Activated gamma-delta T cell treated with Interleukin-2 at 50 U/mL for 16 hours (primary cell): ENCODE measurements around the gene RELN.

ENCODE experiments used
- DNase-seq: peaks from one replicate; pipeline ENCODE4 v3.0.0-alpha.2; 2020

RELN gene

DNA sequence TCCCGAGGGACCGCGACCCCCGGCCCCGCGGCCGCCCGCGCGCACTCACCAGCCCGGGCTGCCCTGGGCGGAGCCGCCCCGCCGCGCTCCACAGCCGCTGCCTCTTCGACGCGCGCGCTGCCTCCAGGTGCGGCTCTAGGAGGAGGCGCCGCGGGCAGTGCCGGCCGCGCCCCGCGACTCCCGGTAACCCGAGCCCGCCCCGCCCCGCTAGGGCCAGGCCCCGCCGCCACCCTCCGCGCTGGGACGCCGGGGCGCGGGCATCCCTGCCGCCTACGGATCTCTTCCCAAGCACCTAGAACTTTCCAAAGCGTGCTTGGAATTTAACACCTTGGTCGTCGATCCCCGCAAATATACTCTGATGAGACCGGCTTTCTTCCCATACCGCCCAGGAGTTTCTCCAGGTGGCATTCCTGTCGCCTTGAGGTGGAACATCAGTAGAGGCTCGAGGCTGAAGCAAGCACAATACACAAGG lies 543.4 kb downstream of the RELN start, which contains the start of gene SLC26A5:
TSS of gene SLC26A5 (minus strand) at position 159 of the 472 bp plus-strand sequence. CDS start 24,693 bp downstream, outside the sequence.
- no peak for DNase-seq

DNA sequence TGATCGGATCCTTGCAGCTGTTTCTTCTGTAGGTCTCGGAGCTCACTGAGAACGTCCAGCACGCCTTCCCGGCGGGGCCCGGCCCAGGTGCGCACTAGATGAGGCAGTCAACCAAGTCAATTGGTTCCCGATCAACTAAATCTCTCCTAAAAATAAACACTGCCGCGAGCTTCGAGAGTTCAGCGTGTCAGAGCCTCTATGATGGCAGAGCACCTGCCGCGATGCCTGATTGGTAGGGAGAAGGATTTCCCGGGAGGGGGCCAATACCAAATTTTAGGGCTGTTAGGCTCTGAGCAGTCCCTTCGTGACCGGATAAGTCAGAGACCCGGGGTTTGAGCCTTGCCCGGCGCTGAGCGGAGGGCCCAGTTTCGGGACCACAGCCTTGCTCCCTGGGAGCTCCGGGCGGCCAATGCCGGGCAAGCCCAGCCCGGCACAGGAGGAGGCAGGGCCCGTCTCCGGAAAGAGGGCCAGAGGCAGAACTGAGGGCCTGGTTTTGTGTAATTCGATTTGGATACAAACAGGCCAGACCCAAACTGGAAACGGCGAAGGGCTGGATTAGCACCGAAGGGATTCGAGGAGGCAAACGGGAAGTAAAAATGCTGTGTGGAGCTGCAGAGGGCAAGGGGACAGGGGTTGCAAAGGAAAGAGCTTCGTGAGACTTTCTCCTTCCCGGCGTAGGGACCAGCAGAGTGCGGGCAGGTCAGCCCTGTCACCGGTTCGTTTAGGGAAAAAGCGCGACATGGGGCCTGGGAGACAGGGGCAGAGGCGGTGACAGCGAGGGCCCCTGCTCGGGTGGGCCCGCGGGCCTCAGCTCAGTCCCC lies 544.0 kb downstream of the RELN start:
- no peak for DNase-seq

DNA sequence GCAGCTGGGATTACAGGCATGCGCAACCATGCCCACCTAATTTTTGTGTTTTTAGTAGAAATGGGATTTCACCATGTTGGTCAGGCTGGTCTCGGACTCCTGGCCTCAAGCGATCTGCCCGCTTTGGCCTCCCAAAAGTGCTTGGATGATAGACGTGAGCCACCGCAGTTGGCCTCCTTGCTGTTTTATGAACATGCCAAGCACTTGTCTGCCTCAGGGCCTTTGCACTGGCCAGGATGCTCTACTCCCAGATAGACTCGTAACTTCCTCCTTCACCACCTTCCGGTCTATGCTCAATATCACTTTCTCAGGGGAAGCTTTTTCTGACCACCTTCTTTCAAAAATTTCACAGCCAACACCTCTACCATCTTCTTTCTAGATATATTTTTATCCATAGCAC lies 549.8 kb downstream of the RELN start:
- DNase-seq = no peak

DNA sequence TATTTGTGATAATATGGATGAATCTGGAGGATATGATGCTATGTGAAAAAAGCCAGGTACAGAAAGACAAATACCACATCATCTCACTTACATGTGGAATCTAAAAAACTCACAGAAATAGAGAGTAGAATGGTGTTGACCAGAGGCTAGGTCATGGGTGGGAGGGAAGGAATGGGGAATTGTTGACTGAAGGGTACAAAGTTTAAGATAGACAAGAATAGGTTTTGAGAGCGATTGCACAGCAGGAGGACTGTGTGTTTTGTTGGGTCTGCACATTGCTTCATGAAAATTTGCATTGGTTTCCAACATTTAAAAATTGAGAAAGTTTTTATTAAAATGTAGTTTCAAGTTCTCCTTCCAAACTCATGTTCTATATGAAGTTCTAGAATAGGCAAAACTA lies 551.8 kb downstream of the RELN start:
- DNase-seq = no peak

DNA sequence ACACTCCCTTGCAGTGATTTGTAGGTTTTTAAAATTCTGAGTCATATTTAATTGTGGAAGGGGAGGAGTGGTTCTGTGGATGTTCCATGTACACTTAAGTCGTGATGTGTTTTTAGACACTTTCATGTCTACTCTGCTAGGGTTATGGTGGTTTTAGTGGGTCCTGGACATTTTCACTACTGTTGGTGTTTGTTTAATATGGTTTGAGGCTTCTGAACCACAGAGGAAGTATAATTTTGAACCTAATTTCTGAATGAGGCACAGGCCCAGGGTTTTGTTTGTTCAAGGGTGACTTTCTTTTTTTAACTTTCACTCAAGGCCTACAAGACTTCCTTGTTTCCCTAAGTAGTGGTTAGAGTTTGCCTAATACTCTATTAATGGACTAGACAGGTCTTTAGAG lies 556.7 kb downstream of the RELN start:
- DNase-seq = no peak

DNA sequence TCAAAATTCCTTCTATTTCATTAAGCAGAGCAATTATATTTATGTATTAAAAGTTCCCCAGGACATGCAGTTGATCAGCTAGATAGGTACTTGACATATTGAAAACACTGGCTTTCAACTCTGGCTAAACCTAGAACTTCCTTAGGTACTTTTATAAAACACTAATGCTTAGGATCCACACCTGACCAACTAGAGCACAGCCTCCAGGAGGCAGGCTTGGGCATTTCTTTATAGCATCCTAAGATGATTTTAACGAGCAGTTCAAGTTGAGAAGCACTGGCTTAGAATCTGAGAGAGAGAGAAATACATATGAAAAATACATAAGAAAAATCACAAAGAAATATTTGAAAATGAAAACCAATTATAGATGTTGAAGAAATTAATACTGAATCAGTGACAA lies 564.3 kb downstream of the RELN start:
- no peak for DNase-seq

DNA sequence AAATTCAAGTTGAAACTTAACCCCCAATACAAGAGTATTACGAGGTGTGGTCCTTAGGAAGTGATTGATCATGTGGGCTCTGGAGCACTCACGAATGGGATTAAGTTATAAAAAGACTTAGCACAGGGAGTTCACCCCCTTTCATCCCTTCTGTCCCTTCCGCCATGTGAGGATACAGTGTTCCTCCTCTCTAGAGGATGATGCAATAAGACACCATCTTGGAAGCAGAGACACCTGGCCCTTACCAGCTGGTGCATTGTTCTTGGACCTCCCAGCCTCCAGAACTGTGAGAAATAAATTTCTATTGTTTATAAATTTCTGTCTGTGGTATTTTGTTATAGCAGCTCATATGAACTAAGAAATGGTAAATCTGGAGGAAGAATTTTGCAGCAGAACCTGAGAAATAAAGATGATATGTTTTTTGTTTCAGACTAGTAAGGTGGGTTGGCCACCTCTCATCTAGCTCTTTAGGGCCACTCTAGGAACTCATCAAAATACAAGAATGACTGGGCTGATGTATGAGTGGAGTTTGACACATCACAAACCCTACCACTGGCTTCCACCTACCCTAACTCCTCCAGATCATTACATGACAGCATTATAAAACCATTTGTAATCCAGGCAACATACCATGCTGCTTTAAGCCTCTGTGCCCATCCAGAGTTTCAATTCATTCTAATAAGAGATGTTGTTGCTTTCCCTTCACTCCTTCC lies 565.8 kb downstream of the RELN start:
- DNase-seq = no peak
